ENCODE data around the gene OR51B2.

The OR51B2 gene

GRCh38 chr11:5349550-5349949 lies 25.5 kb upstream of the OR51B2 start:
- no peaks in the 10 kb centered on the region for H3K27me3 ChIP-seq (ENCODE audit: insufficient read depth, low read length)
- H3K4me3 ChIP-seq (ENCODE audit: low read depth, low read length, poor library complexity, severe bottlenecking) = no peak overlapping the region
- no peak overlapping the region for H3K27ac ChIP-seq (ENCODE audit: low read depth, low read length, poor library complexity, severe bottlenecking)
- H3K9ac ChIP-seq (ENCODE audit: low read length) = no peak overlapping the region
- no peaks in the 10 kb centered on the region for H3K9me3 ChIP-seq (ENCODE audit: low read length)
- H4K20me1 ChIP-seq (ENCODE audit: insufficient read depth, low read length) = no peaks in the 10 kb centered on the region
- no peaks in the 10 kb centered on the region for H3K4me1 ChIP-seq (ENCODE audit: insufficient read depth, low read length, severe bottlenecking)
- TF ChIP-seq CTCF (IDR thresholded peaks at IDR 0.05; ENCODE audit: low read length) = no peak
- no peak for TF ChIP-seq EZH2 (IDR thresholded peaks at IDR 0.05; ENCODE audit: borderline replicate concordance, low read length)
- H3F3A ChIP-seq (ENCODE audit: insufficient read depth, low read length) = no peaks in the 10 kb centered on the region
- H3K36me3 ChIP-seq (ENCODE audit: insufficient read depth, low read length) = no peaks in the 10 kb centered on the region
- no peak overlapping the region for H3K4me2 ChIP-seq (ENCODE audit: low read length)
- no peaks in the 10 kb centered on the region for H3K79me2 ChIP-seq (ENCODE audit: insufficient read depth, low read length)
- no peaks in the 10 kb centered on the region for H3K9me2 ChIP-seq (ENCODE audit: low read depth, low read length)
- H2AFZ ChIP-seq (ENCODE audit: low read length) = no peak overlapping the region

- H3F3A ChIP-seq (ENCODE audit: insufficient read depth, low read length) = no peaks in the 10 kb centered on the region
- no peaks in the 10 kb centered on the region for H3K36me3 ChIP-seq (ENCODE audit: insufficient read depth, low read length)
- no peak overlapping the region for H3K4me3 ChIP-seq (ENCODE audit: low read depth, low read length, poor library complexity, severe bottlenecking)
- H3K9me3 ChIP-seq (ENCODE audit: low read length) = no peaks in the 10 kb centered on the region
- no peaks in the 10 kb centered on the region for H4K20me1 ChIP-seq (ENCODE audit: insufficient read depth, low read length)
- H2AFZ ChIP-seq (ENCODE audit: low read length) = no peak overlapping the region
- H3K9ac ChIP-seq (ENCODE audit: low read length) = no peak overlapping the region
- H3K27me3 ChIP-seq (ENCODE audit: insufficient read depth, low read length) = no peaks in the 10 kb centered on the region
- H3K4me2 ChIP-seq (ENCODE audit: low read length) = no peak overlapping the region
- H3K9me2 ChIP-seq (ENCODE audit: low read depth, low read length) = no peaks in the 10 kb centered on the region
- H3K79me2 ChIP-seq (ENCODE audit: insufficient read depth, low read length) = no peaks in the 10 kb centered on the region
- H3K4me1 ChIP-seq (ENCODE audit: insufficient read depth, low read length, severe bottlenecking) = no peaks in the 10 kb centered on the region
- no peak overlapping the region for H3K27ac ChIP-seq (ENCODE audit: low read depth, low read length, poor library complexity, severe bottlenecking)
- TF ChIP-seq EZH2 (IDR thresholded peaks at IDR 0.05; ENCODE audit: borderline replicate concordance, low read length) = no peak
- TF ChIP-seq CTCF (IDR thresholded peaks at IDR 0.05; ENCODE audit: low read length) = no peak
Measured at GRCh38 chr11:5348551-5349194, 24.6 kb upstream of the OR51B2 start.

GRCh38 chr11:5345831-5346230 lies 21.7 kb upstream of the OR51B2 start:
- TF ChIP-seq EZH2 (IDR thresholded peaks at IDR 0.05; ENCODE audit: borderline replicate concordance, low read length) (no peak), CTCF (IDR thresholded peaks at IDR 0.05; ENCODE audit: low read length) (no peak)
- H3K27me3 ChIP-seq (ENCODE audit: insufficient read depth, low read length) = no peaks in the 10 kb centered on the region
- no peaks in the 10 kb centered on the region for H3K79me2 ChIP-seq (ENCODE audit: insufficient read depth, low read length)
- no peak overlapping the region for H3K4me2 ChIP-seq (ENCODE audit: low read length)
- H2AFZ ChIP-seq (ENCODE audit: low read length) = no peak overlapping the region
- H3K4me3 ChIP-seq (ENCODE audit: low read depth, low read length, poor library complexity, severe bottlenecking) = no peak overlapping the region
- no peak overlapping the region for H3K9ac ChIP-seq (ENCODE audit: low read length)
- no peaks in the 10 kb centered on the region for H3F3A ChIP-seq (ENCODE audit: insufficient read depth, low read length)
- H3K9me3 ChIP-seq (ENCODE audit: low read length) = no peaks in the 10 kb centered on the region
- H3K27ac ChIP-seq (ENCODE audit: low read depth, low read length, poor library complexity, severe bottlenecking) = no peak overlapping the region
- no peaks in the 10 kb centered on the region for H3K9me2 ChIP-seq (ENCODE audit: low read depth, low read length)
- no peaks in the 10 kb centered on the region for H4K20me1 ChIP-seq (ENCODE audit: insufficient read depth, low read length)
- no peaks in the 10 kb centered on the region for H3K4me1 ChIP-seq (ENCODE audit: insufficient read depth, low read length, severe bottlenecking)
- no peaks in the 10 kb centered on the region for H3K36me3 ChIP-seq (ENCODE audit: insufficient read depth, low read length)

Measured in OCI-LY1 (cell line).